GM12801 (cell line): ENCODE data around the gene PSMG4.

Source experiments
- CTCF ChIP-seq: IDR thresholded peaks from one replicate; pipeline ENCODE4 v1.5.1; 2011; ENCODE audit warnings: control low read depth; ENCODE audit not compliant: insufficient read length; ENCODE audit errors: extremely low read depth

The PSMG4 gene

DNA sequence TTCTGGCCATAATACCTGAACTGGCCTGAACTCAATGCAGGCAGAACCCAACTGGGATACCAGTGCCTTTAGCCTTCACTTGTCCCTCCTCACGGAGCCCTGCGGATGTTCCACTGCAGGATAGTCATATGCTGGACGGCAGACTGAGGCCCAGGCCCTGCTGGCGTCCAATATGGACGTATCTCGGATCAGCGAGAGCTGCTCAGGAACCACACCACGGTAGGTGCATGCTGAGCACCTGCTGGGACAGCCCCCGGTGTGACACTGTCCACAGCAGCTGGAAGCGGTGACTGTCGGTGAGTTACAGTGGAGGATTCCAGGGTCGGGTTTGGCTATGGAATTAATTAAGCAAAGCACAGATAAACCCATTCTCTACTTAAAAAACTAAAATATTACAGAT lies 48.7 kb downstream of the PSMG4 start:
- no peak for TF ChIP-seq CTCF

DNA sequence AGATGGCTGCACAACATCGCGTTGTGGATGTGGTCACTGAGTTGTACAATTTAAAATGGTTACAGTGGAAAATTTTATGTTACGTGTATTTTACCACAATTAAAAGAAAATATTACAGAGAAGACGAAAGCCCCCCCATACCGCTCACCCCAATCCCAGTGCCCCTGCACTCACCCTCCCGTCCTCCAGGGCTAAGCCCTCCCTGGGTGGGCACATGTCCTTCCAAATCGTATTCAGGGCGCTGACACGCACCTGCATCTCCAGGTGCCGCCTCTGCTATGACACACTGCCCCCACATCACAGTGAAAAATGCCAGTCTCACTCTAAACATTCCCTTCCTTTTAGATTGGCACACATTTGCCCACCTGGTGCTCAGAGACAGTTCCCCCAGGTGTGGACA lies 49.4 kb downstream of the PSMG4 start:
- no peak for TF ChIP-seq CTCF

GRCh38 chr6:3309391-3310050 lies 50.8 kb downstream of the PSMG4 start:
- no peak for TF ChIP-seq CTCF

DNA sequence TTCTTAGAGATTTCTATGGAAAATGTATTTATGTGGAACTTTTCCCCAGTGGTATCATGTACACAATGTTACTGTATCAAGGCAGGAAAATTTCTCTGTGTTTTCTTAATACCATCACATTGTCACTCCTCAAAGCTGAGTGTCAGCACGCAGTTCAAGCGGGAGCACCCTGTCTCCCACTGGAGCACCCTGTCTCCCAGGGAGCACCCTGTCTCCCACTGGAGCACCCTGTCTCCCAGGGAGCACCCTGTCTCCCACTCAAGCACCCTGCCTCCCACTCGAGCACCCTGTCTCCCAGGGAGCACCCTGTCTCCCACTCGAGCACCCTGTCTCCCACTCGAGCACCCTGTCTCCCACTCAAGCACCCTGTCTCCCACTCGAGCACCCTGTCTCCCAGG lies 51.3 kb downstream of the PSMG4 start:
- no peak for TF ChIP-seq CTCF

DNA sequence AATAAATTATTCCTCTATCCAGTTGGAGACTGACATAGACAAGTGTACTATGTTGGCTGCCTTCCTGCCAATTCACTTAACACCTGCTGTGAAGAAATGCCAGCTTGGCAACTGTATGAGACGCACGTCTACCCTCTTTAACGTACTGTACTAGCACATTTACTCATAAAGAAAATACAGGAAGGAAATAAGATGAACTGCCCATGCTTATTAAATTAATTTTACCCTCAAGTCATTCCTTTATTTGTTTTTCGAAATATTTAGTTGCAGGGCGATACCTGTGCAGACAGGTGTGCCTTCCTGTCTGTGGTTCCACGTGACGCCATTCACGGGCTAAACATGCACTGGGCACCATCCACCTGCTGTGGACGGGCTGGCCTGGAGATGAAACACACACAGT lies 52.0 kb downstream of the PSMG4 start:
- no peak for TF ChIP-seq CTCF

- TF ChIP-seq CTCF: no peak
Observed at GRCh38 chr6:3311826-3312225, 53.1 kb downstream of the PSMG4 start.

DNA sequence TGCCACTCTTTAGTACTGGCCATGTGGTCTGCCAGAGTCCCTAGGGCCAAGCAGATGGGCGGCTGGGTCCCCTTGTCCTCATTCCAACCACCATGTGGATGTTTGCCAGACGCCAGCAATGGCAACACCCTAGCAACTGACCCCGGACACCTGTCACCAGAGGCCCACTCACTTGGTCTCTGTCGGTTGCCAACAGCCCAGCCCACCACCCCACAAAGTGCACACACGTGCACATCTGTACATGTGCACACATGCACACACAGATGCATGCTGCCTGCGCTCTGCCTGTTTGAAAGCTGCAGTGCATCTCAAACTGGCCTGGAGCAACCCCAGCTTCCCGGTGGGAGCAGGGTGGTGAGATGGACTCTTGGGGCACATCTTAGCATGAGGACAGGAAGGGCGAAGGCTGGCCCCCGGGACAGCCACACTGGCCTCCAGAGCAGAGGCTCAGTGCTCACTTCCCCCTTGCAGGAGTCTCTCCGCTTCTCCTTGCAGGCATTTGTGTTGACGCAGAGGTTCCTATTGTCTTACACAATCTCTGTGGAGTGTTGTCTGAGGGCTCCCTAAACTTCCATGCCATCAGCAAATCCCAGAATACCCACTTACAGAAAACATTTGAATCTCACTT lies 54.0 kb downstream of the PSMG4 start:
- TF ChIP-seq CTCF: no peak
